Measurements from ENCODE around the gene FYB1. TPM values are rescaled to one million over a fixed set of nuclear protein-coding genes. Genes with fewer than 3 reads are reported as not detected.

Gene FYB1
- total RNA-seq, 1 experiment from 2014 or later, result not detected

GRCh38 chr5:39220280-39221030 is 1.1 kb upstream of the FYB1 start:
- Histone ChIP-seq H3K27me3 (replicated peaks; ENCODE audit: insufficient read depth, low read depth, low read length, poor library complexity) (no peaks in the 10 kb centered on the region), H3K4me3 (ENCODE audit: low read depth, low read length, poor library complexity, severe bottlenecking) (no peak overlapping the region), H3K36me3 (ENCODE audit: insufficient read depth, low read length, poor library complexity, severe bottlenecking) (no peaks in the 10 kb centered on the region), H3K27ac (ENCODE audit: low read depth, low read length, poor library complexity, severe bottlenecking) (no peak overlapping the region), H3K4me1 (ENCODE audit: insufficient read depth, low read length, poor library complexity, severe bottlenecking) (no peaks in the 10 kb centered on the region), H3K9me3 (ENCODE audit: low read depth, low read length, poor library complexity, severe bottlenecking) (no peaks in the 10 kb centered on the region)
- CTCF ChIA-PET, result interaction anchor here (0.6 kb wide), 1 partner anchor 981 kb away, joined by 8 read pairs; no protein-coding TSS in a partner anchor
- TF ChIP-seq CTCF (conservative IDR thresholded peaks at IDR 0.05; ENCODE audit: low read depth, low read length), result no peak
- no peak for TF ChIP-seq EZH2 (IDR thresholded peaks at IDR 0.05; ENCODE audit: borderline replicate concordance, low read depth, low read length, poor library complexity, severe bottlenecking)
- POLR2A ChIA-PET (ENCODE audit: low non-redundant PET), result no interaction called here
- intact Hi-C loops (cut with micrococcal nuclease; ENCODE audit: unreplicated experiment), result no loop called here
- no peak for DNase-seq (ENCODE audit: low spot score)
- BruUV-seq (replicated peaks), result no TSS peak

- H3K4me1 ChIP-seq (ENCODE audit: insufficient read depth, low read length, poor library complexity, severe bottlenecking), result no peaks in the 10 kb centered on the region
- no peak overlapping the region for H3K4me3 ChIP-seq (ENCODE audit: low read depth, low read length, poor library complexity, severe bottlenecking)
- H3K27me3 ChIP-seq (replicated peaks; ENCODE audit: insufficient read depth, low read depth, low read length, poor library complexity), result no peaks in the 10 kb centered on the region
- CTCF ChIA-PET, result interaction anchor here (0.6 to 1.7 kb wide), 7 partner anchors 65 to 777 kb away, joined by 3 to 7 read pairs (median 4); no protein-coding TSS in a partner anchor
- POLR2A ChIA-PET (ENCODE audit: low non-redundant PET), result no interaction called here
- TF ChIP-seq EZH2 (IDR thresholded peaks at IDR 0.05; ENCODE audit: borderline replicate concordance, low read depth, low read length, poor library complexity, severe bottlenecking) (no peak), CTCF (conservative IDR thresholded peaks at IDR 0.05; ENCODE audit: low read depth, low read length) (no peak)
- no peaks in the 10 kb centered on the region for H3K36me3 ChIP-seq (ENCODE audit: insufficient read depth, low read length, poor library complexity, severe bottlenecking)
- no TSS peak for BruUV-seq (replicated peaks)
- no peak overlapping the region for H3K27ac ChIP-seq (ENCODE audit: low read depth, low read length, poor library complexity, severe bottlenecking)
- intact Hi-C loops (cut with micrococcal nuclease; ENCODE audit: unreplicated experiment), result loop anchor here (5.0 kb wide), 2 partner anchors 64 to 154 kb away; no protein-coding TSS in a partner anchor
- H3K9me3 ChIP-seq (ENCODE audit: low read depth, low read length, poor library complexity, severe bottlenecking), result no peaks in the 10 kb centered on the region
- DNase-seq (ENCODE audit: low spot score), result no peak
Measured at GRCh38 chr5:39218482-39219402, 621 bp downstream of the FYB1 start.

- H3K9me3 ChIP-seq (ENCODE audit: low read depth, low read length, poor library complexity, severe bottlenecking), result no peaks in the 10 kb centered on the region
- intact Hi-C loops (cut with micrococcal nuclease; ENCODE audit: unreplicated experiment), result loop anchor here (1.0 to 5.0 kb wide), 4 partner anchors 65 to 353 kb away; no protein-coding TSS in a partner anchor
- no peaks in the 10 kb centered on the region for H3K4me1 ChIP-seq (ENCODE audit: insufficient read depth, low read length, poor library complexity, severe bottlenecking)
- H3K27me3 ChIP-seq (replicated peaks; ENCODE audit: insufficient read depth, low read depth, low read length, poor library complexity), result no peaks in the 10 kb centered on the region
- no peak overlapping the region for H3K27ac ChIP-seq (ENCODE audit: low read depth, low read length, poor library complexity, severe bottlenecking)
- TF ChIP-seq CTCF (conservative IDR thresholded peaks at IDR 0.05; ENCODE audit: low read depth, low read length), result peak; percentile 94
- no peak for TF ChIP-seq EZH2 (IDR thresholded peaks at IDR 0.05; ENCODE audit: borderline replicate concordance, low read depth, low read length, poor library complexity, severe bottlenecking)
- BruUV-seq (replicated peaks), result no TSS peak
- H3K36me3 ChIP-seq (ENCODE audit: insufficient read depth, low read length, poor library complexity, severe bottlenecking), result no peaks in the 10 kb centered on the region
- CTCF ChIA-PET, result interaction anchor here (0.6 to 1.7 kb wide), 9 partner anchors 18 to 776 kb away, joined by 3 to 9 read pairs (median 4); no protein-coding TSS in a partner anchor
- POLR2A ChIA-PET (ENCODE audit: low non-redundant PET), result no interaction called here
- no peak overlapping the region for H3K4me3 ChIP-seq (ENCODE audit: low read depth, low read length, poor library complexity, severe bottlenecking)
- peak; percentile 80 for DNase-seq (ENCODE audit: low spot score)
Measured at GRCh38 chr5:39217365-39218281, 1.7 kb downstream of the FYB1 start.

Data from A673 (cell line).